ENCODE results near the gene HSPB9.

HSPB9 gene

DNA sequence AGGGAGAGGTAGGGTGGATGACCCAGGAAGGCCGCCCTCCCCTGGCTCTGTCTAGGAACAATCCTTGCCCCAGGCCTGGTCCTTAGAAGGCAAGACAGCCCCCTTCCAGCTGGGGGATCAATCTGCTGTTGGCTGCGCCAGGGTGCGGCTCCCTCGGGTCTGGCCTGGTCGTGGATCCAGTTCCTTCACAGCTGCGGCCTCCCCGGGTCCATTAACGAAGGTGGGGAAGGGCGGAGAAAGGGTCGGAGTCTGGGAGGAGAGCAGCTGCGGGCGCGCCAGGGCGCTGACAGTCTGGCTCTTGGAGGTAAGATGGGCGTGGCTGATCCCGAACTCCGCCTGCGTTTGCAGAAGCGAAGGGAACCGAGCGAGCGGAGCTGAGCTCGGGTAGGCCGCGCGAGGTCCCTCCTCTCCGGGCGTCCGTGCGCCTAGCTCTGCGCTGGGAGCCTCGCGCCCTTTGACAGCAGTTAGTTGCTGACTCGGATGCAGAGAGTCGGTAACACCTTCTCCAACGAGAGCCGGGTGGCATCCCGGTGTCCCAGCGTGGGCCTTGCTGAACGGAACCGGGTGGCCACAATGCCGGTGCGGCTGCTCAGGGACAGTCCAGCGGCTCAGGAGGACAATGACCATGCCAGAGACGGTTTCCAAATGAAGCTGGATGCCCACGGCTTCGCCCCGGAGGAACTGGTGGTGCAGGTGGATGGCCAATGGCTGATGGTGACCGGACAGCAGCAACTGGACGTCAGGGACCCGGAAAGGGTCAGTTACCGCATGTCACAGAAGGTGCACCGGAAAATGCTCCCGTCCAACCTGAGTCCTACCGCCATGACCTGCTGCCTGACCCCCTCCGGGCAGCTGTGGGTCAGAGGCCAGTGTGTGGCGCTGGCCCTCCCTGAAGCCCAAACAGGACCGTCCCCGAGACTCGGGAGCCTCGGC, at the start of gene HSPB9:
Gene HSPB9, plus strand, starts transcription at position 434 of the 933 bp plus-strand sequence. Its CDS starts 47 bp downstream, at position 481.
- Histone ChIP-seq H3K9ac (ENCODE audit: low read depth, low read length) (peak within 1 kb of the TSS; percentile 49; the same call in 1 of the 2 replicates), H3K36me3 (ENCODE audit: insufficient read depth, low read depth, low read length) (peaks cover 25% of the 10 kb centered on the region), H3K4me1 (ENCODE audit: insufficient read depth, low read length) (peaks cover 3% of the 10 kb centered on the region; the same call in 1 of the 2 replicates), H3K27ac (ENCODE audit: low read length) (no peak within 1 kb of the TSS), H3K9me3 (ENCODE audit: insufficient read depth, low read depth, low read length) (no peaks in the 10 kb centered on the region), H3K27me3 (ENCODE audit: insufficient read depth, low read length) (no peaks in the 10 kb centered on the region), H3K4me3 (ENCODE audit: low read length) (peak within 1 kb of the TSS; percentile 52; the same call in 1 of the 2 replicates)

GRCh38 chr17:42075789-42076188, 46.8 kb upstream of the HSPB9 start:
- peaks cover 26% of the 10 kb centered on the region for H3K27me3 ChIP-seq (ENCODE audit: insufficient read depth, low read length)
- H3K27ac ChIP-seq (ENCODE audit: low read length) = no peak overlapping the region
- no peaks in the 10 kb centered on the region for H3K36me3 ChIP-seq (ENCODE audit: insufficient read depth, low read depth, low read length)
- H3K4me3 ChIP-seq (ENCODE audit: low read length) = no peak overlapping the region
- peaks cover 5% of the 10 kb centered on the region; the same call in 1 of the 2 replicates for H3K4me1 ChIP-seq (ENCODE audit: insufficient read depth, low read length)
- no peak overlapping the region for H3K9ac ChIP-seq (ENCODE audit: low read depth, low read length)
- no peaks in the 10 kb centered on the region for H3K9me3 ChIP-seq (ENCODE audit: insufficient read depth, low read depth, low read length)

DNA sequence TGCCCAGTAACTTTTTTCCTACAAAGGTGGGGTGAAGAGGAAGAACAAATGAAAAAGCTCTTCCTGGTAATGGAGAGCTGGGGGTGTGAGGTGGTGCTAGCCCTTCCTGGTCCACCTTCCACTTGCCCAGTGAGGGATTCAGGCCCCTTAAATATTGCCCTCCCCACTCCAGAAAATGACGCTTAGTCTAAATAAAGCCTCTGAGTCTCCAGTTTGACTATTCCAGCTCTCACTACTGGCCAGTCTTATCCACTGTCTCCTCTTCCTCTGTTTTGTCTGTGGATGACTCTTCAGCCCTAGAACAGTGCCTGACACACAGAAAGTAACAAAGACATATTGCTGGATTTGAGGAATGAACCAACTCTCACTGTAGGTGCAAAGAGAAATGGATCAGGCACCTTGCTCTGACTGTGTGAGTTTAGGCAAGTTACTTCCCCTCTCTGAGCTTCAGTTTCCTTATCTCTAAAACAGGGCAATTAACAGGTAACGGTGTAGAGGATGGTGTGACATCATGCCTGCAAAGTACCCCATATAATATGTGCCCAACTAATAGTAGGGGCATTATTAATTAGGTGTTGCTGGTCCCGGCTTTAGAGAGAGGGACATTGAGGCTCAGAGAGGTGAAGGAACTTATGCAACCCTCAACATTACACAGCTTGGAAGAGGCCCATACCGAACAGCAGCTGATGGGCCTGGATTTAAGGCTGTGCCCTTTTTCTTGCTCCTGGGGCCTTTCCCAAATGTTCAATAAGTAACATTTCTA, 45.6 kb upstream of the HSPB9 start:
- Histone ChIP-seq H3K27me3 (ENCODE audit: insufficient read depth, low read length) (peaks cover 15% of the 10 kb centered on the region), H3K9ac (ENCODE audit: low read depth, low read length) (no peak overlapping the region), H3K27ac (ENCODE audit: low read length) (no peak overlapping the region), H3K36me3 (ENCODE audit: insufficient read depth, low read depth, low read length) (no peaks in the 10 kb centered on the region), H3K9me3 (ENCODE audit: insufficient read depth, low read depth, low read length) (no peaks in the 10 kb centered on the region), H3K4me3 (ENCODE audit: low read length) (no peak overlapping the region), H3K4me1 (ENCODE audit: insufficient read depth, low read length) (peaks cover under 1% of the 10 kb centered on the region; the same call in 1 of the 2 replicates)

DNA sequence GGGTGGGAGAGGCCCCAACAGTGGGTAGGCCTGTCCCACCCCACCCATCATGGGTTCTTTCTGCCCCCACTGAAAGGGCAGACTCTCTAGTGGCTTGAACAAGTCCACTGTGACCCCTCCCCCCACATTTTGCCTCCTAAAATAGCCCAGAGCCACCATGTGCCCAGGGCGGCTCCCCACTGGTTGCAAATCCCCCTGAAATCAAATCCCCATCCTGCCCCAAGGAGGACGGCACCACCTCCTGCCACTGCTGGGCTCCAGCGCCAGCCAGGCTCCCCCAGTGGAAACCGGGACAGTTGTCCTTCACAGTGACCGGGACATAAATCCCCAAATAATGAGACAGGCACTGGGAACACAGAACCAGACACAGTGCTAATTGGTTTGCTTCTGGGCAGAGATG, 44.8 kb upstream of the HSPB9 start:
- Histone ChIP-seq H3K27ac (ENCODE audit: low read length) (no peak overlapping the region), H3K36me3 (ENCODE audit: insufficient read depth, low read depth, low read length) (no peaks in the 10 kb centered on the region), H3K9ac (ENCODE audit: low read depth, low read length) (no peak overlapping the region), H3K27me3 (ENCODE audit: insufficient read depth, low read length) (peaks cover 8% of the 10 kb centered on the region), H3K9me3 (ENCODE audit: insufficient read depth, low read depth, low read length) (no peaks in the 10 kb centered on the region), H3K4me1 (ENCODE audit: insufficient read depth, low read length) (no peaks in the 10 kb centered on the region), H3K4me3 (ENCODE audit: low read length) (no peak overlapping the region)

GRCh38 chr17:42078396-42079043, 44.1 kb upstream of the HSPB9 start:
- H3K4me1 ChIP-seq (ENCODE audit: insufficient read depth, low read length) = no peaks in the 10 kb centered on the region

GRCh38 chr17:42079541-42079940, 43.1 kb upstream of the HSPB9 start:
- Histone ChIP-seq H3K9me3 (ENCODE audit: insufficient read depth, low read depth, low read length) (no peaks in the 10 kb centered on the region), H3K27me3 (ENCODE audit: insufficient read depth, low read length) (no peaks in the 10 kb centered on the region), H3K27ac (ENCODE audit: low read length) (no peak overlapping the region), H3K4me1 (ENCODE audit: insufficient read depth, low read length) (no peaks in the 10 kb centered on the region), H3K36me3 (ENCODE audit: insufficient read depth, low read depth, low read length) (no peaks in the 10 kb centered on the region), H3K9ac (ENCODE audit: low read depth, low read length) (no peak overlapping the region), H3K4me3 (ENCODE audit: low read length) (no peak overlapping the region)

More at GRCh38 chr17:42078396-42079043, 44.1 kb upstream of the HSPB9 start:
- H3K27me3 ChIP-seq (ENCODE audit: insufficient read depth, low read length) = peaks cover under 1% of the 10 kb centered on the region; the same call in 1 of the 2 replicates
- H3K9me3 ChIP-seq (ENCODE audit: insufficient read depth, low read depth, low read length) = no peaks in the 10 kb centered on the region
- H3K27ac ChIP-seq (ENCODE audit: low read length) = no peak overlapping the region
- H3K36me3 ChIP-seq (ENCODE audit: insufficient read depth, low read depth, low read length) = no peaks in the 10 kb centered on the region
- H3K4me3 ChIP-seq (ENCODE audit: low read length) = no peak overlapping the region
- no peak overlapping the region for H3K9ac ChIP-seq (ENCODE audit: low read depth, low read length)

- no peak overlapping the region for H3K27ac ChIP-seq (ENCODE audit: low read length)
- no peak overlapping the region for H3K4me3 ChIP-seq (ENCODE audit: low read length)
- H3K9ac ChIP-seq (ENCODE audit: low read depth, low read length) = no peak overlapping the region
- no peaks in the 10 kb centered on the region for H3K27me3 ChIP-seq (ENCODE audit: insufficient read depth, low read length)
- H3K36me3 ChIP-seq (ENCODE audit: insufficient read depth, low read depth, low read length) = no peaks in the 10 kb centered on the region
- H3K4me1 ChIP-seq (ENCODE audit: insufficient read depth, low read length) = no peaks in the 10 kb centered on the region
- H3K9me3 ChIP-seq (ENCODE audit: insufficient read depth, low read depth, low read length) = no peaks in the 10 kb centered on the region
Measured at GRCh38 chr17:42081516-42082129, 41.0 kb upstream of the HSPB9 start.

- Histone ChIP-seq H3K27me3 (ENCODE audit: insufficient read depth, low read length) (no peaks in the 10 kb centered on the region), H3K9me3 (ENCODE audit: insufficient read depth, low read depth, low read length) (no peaks in the 10 kb centered on the region), H3K36me3 (ENCODE audit: insufficient read depth, low read depth, low read length) (no peaks in the 10 kb centered on the region)
Measured at GRCh38 chr17:42087042-42087701, 35.4 kb upstream of the HSPB9 start.

DNA sequence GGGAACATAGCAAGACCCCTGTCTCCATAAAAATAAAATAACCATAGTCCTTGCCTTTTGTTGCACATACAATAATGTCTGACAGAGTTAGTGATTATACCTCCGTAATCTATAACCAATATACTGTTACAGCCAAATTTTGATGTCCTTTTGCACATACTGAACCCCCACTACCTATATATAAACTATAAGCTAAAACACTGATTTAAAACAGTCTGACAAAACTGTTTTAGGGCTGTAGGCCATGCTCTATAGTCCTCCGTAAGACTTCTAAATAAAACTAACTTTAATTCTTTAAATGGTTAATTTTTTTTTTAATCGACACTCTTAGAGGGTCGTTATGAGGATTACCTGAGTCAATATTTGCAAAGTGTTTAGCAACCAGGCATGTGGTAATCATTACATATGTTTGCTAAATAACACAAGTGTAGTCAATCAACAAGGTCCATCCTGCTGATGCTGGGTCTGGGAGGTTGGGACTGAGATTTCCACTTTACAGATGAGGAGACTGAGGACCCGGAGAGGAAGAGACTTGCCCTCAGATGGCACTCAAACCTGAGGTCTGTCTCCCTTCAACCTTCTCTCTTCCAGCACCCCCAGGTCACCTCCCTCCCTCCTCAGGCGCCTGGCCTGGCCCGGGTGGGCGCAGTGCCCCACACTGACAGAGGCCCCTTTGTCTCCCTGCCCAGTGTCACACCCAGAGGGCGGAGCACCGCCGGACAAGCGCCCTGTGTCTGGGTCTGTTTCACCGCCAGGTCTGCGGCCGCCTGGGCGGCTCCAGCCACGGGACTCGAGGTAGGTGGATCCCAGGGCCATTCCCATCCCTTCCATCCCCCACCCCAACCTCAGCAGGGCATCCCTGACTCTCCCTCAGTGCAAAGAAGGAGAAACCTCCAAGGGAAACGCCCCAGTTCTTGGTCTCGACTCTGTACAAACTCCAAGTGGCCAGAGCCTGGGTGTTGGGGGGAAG, 34.6 kb upstream of the HSPB9 start:
- Histone ChIP-seq H3K4me1 (ENCODE audit: insufficient read depth, low read length) (no peaks in the 10 kb centered on the region), H3K27ac (ENCODE audit: low read length) (no peak overlapping the region), H3K36me3 (ENCODE audit: insufficient read depth, low read depth, low read length) (no peaks in the 10 kb centered on the region), H3K27me3 (ENCODE audit: insufficient read depth, low read length) (no peaks in the 10 kb centered on the region), H3K9ac (ENCODE audit: low read depth, low read length) (no peak overlapping the region), H3K9me3 (ENCODE audit: insufficient read depth, low read depth, low read length) (no peaks in the 10 kb centered on the region), H3K4me3 (ENCODE audit: low read length) (no peak overlapping the region)

More at GRCh38 chr17:42087042-42087701, 35.4 kb upstream of the HSPB9 start:
- H3K4me1 ChIP-seq (ENCODE audit: insufficient read depth, low read length) = no peaks in the 10 kb centered on the region
- H3K9ac ChIP-seq (ENCODE audit: low read depth, low read length) = no peak overlapping the region
- no peak overlapping the region for H3K27ac ChIP-seq (ENCODE audit: low read length)
- no peak overlapping the region for H3K4me3 ChIP-seq (ENCODE audit: low read length)

- Histone ChIP-seq H3K4me1 (ENCODE audit: insufficient read depth, low read length) (no peaks in the 10 kb centered on the region), H3K27ac (ENCODE audit: low read length) (no peak overlapping the region), H3K9ac (ENCODE audit: low read depth, low read length) (no peak overlapping the region), H3K36me3 (ENCODE audit: insufficient read depth, low read depth, low read length) (no peaks in the 10 kb centered on the region), H3K27me3 (ENCODE audit: insufficient read depth, low read length) (no peaks in the 10 kb centered on the region), H3K9me3 (ENCODE audit: insufficient read depth, low read depth, low read length) (no peaks in the 10 kb centered on the region), H3K4me3 (ENCODE audit: low read length) (no peak overlapping the region)
Measured at GRCh38 chr17:42088736-42089135, 33.9 kb upstream of the HSPB9 start.
